Spinal cord (tissue), 10 donors: ENCODE measurements around the gene MAD2L2. TPM values are rescaled to one million over a fixed set of nuclear protein-coding genes. Genes with fewer than 3 reads are reported as not detected.
A peak's percentile ranks its signal among the peaks of the same experiment; 100 is the strongest.

Experiments used
- DNase-seq, 6 donors: peaks; one replicate each; pipeline versions ENCODE4 v3.0.0 to v3.0.0-alpha.2; 2013 to 2015; ENCODE audit warnings: low spot score in 6 of 6, low read depth in 4 of 6
- H3K27ac ChIP-seq: one replicate; pipeline ENCODE4 v1.5.1; 2013; ENCODE audit warnings: low read depth, low read length, control low read depth
- H3K27me3 ChIP-seq: one replicate; pipeline ENCODE4 v1.6.1; 2013; ENCODE audit warnings: low read length; ENCODE audit not compliant: control insufficient read depth, insufficient read depth
- H3K36me3 ChIP-seq: one replicate; pipeline ENCODE4 v1.6.1; 2013; ENCODE audit warnings: low read length; ENCODE audit not compliant: control insufficient read depth, insufficient read depth
- H3K4me1 ChIP-seq: one replicate; pipeline ENCODE4 v1.6.1; 2013; ENCODE audit warnings: low read length; ENCODE audit not compliant: control insufficient read depth, insufficient read depth
- H3K4me3 ChIP-seq: one replicate; pipeline ENCODE4 v1.5.1; 2013; ENCODE audit warnings: low read depth, low read length, control low read depth
- H3K9me3 ChIP-seq: one replicate; pipeline ENCODE4 v1.6.1; 2013; ENCODE audit warnings: low read length; ENCODE audit not compliant: control insufficient read depth, insufficient read depth
- WGBS: methylation state at CpG from one replicate; pipeline ENCODE4 v1.1.5; 2013; ENCODE audit warnings: missing lambda C conversion rate; ENCODE audit not compliant: insufficient coverage; 5-methylcytosine and 5-hydroxymethylcytosine counted together
- polyA plus RNA-seq, 2 donors: library from polyadenylated mRNA; unstranded; fragments of 120-200 nt; gene quantifications; one replicate each; pipeline ENCODE4 v1.2.1, GENCODE V29; 2013; ENCODE audit not compliant: insufficient read length in 2 of 2
- total RNA-seq, 2 donors: library from RNA; depleted of rRNA in 1 of 2; stranded (reverse); fragments of 120-200 nt in 1 of 2; fragments of >200 nt in 1 of 2; gene quantifications; one replicate each; pipeline versions ENCODE4 v1.2.3 to v1.2.4, GENCODE V29; 2013 to 2014
- donor health status: healthy.

MAD2L2 gene
- total and polyA plus RNA-seq, 4 donors: 27.3 to 70.8 (median 62.3) TPM

GRCh38 chr1:11721311-11721710, 40.4 kb upstream of the MAD2L2 start:
- no peaks in the 10 kb centered on the region for H3K27me3 ChIP-seq
- H3K36me3 ChIP-seq: peaks cover 4% of the 10 kb centered on the region
- no peak overlapping the region for H3K27ac ChIP-seq
- H3K4me3 ChIP-seq: no peak overlapping the region
- peaks cover 11% of the 10 kb centered on the region for H3K4me1 ChIP-seq
- no peaks in the 10 kb centered on the region for H3K9me3 ChIP-seq
- no peak for DNase-seq
- WGBS: 89% methylated on average over 4 of the region's 4 CpGs

GRCh38 chr1:11720525-11720924, 39.6 kb upstream of the MAD2L2 start:
- Histone ChIP-seq H3K36me3 (peaks cover 4% of the 10 kb centered on the region), H3K27ac (no peak overlapping the region), H3K9me3 (no peaks in the 10 kb centered on the region), H3K4me1 (peaks cover 11% of the 10 kb centered on the region), H3K4me3 (no peak overlapping the region), H3K27me3 (no peaks in the 10 kb centered on the region)
- DNase-seq: peak in 1 of 6 donors; percentile 60
- 72% methylated on average over 3 of the region's 4 CpGs for WGBS

- Histone ChIP-seq H3K9me3 (no peaks in the 10 kb centered on the region), H3K27ac (no peak overlapping the region), H3K4me3 (no peak overlapping the region), H3K4me1 (peaks cover 13% of the 10 kb centered on the region), H3K36me3 (peaks cover 4% of the 10 kb centered on the region), H3K27me3 (no peaks in the 10 kb centered on the region)
- 89% methylated on average over 11 of the region's 12 CpGs for WGBS
- no peak for DNase-seq
These were observed 39.1 kb upstream of the MAD2L2 start for GRCh38 chr1:11720033-11720376.

DNA sequence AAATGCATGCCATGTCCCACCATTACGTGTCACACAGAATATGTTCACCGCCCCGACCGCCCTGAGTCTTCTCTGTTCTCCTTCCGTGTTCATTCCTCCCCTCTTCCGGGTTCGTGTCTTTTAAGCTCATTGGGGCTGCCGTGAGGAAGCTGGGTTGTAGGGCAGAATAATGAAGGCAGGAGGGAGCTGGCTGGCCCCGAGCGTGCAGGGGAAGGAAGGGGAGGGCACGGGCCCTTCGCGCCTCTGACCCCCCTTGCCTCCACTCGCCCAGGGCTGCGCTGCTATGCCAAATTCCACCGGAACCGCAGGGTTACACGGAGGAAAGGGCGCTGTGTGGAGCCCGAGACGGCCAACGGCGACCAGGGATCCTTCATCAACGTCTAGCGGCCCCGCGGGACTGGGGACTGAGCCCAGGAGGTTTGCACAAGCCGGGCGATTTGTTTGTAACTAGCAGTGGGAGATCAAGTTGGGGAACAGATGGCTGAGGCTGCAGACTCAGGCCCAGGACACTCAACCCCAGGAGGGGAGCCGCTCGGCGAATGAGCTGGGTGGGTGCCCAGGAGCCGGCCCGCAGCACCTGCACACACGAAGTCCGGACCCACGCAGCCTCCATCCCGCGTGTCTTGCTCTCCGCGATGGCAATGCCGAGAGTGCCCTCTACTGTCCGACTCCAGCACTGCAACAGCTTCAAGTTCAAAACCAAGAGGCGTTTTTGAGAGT, 38.5 kb upstream of the MAD2L2 start:
- Histone ChIP-seq H3K4me1 (peaks cover 14% of the 10 kb centered on the region), H3K36me3 (peaks cover 9% of the 10 kb centered on the region), H3K9me3 (no peaks in the 10 kb centered on the region), H3K27me3 (no peaks in the 10 kb centered on the region), H3K27ac (no peak overlapping the region), H3K4me3 (peak overlapping the region; percentile 24)
- peak in 4 of 6 donors; percentile 58 to 93 (median 78) for DNase-seq
- WGBS: 10% methylated on average over 30 of the region's 44 CpGs

DNA sequence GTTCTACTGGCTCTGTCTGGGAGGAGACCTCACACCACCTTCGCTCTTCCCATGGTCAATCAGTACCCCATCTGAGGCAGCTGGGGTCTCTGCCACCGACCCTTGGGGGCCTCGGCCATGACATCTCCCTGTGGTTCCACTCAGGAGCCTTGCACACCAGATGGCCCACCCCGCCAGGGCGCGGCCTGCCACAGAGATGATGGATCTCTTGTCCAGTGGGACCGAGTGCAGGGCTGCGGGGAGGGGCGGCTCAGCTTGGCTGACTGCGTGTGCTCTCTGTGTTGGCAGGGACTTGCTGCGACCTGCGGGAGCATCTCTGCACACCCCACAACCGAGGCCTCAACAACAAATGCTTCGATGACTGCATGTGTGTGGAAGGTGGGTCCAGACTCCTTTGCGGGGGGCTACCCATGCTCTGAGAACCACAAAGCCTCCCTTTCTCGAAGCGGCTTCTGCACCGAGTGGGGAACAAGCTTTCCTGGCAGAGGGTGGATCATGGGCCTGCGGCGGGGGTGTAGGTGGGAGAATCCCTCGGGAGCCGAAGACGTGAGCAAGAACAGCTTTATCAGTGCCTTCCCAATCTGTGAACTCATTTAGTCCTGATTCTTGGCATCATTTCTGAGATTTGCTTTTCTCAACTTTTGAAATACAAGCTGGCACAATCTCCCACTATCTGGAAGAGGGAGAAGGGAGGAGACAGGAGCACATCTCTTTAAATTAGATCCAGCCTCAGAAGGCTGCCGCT, 34.1 kb upstream of the MAD2L2 start:
- peak in 2 of 6 donors; percentile 16 to 93 for DNase-seq
- H3K27ac ChIP-seq: no peak overlapping the region

GRCh38 chr1:11713095-11713494, 32.1 kb upstream of the MAD2L2 start:
- Histone ChIP-seq H3K27ac (no peak overlapping the region), H3K9me3 (no peaks in the 10 kb centered on the region), H3K4me3 (no peak overlapping the region), H3K36me3 (peaks cover 20% of the 10 kb centered on the region), H3K4me1 (peaks cover 7% of the 10 kb centered on the region), H3K27me3 (no peaks in the 10 kb centered on the region)
- 67% methylated on average over 10 of the region's 11 CpGs for WGBS
- no peak for DNase-seq

More for the DNA sequence above, 34.1 kb upstream of the MAD2L2 start:
- Histone ChIP-seq H3K36me3 (peaks cover 13% of the 10 kb centered on the region), H3K4me1 (peaks cover 15% of the 10 kb centered on the region), H3K9me3 (no peaks in the 10 kb centered on the region), H3K4me3 (no peak overlapping the region), H3K27me3 (no peaks in the 10 kb centered on the region)
- WGBS: 75% methylated on average over 19 of the region's 24 CpGs

- Histone ChIP-seq H3K9me3 (no peaks in the 10 kb centered on the region), H3K27me3 (no peaks in the 10 kb centered on the region), H3K27ac (no peak overlapping the region), H3K4me1 (peaks cover 15% of the 10 kb centered on the region), H3K36me3 (peaks cover 25% of the 10 kb centered on the region), H3K4me3 (no peak overlapping the region)
- WGBS: 100% methylated on average over 5 of the region's 8 CpGs
- DNase-seq: no peak
These were observed 31.3 kb upstream of the MAD2L2 start for GRCh38 chr1:11712285-11712684.

DNA sequence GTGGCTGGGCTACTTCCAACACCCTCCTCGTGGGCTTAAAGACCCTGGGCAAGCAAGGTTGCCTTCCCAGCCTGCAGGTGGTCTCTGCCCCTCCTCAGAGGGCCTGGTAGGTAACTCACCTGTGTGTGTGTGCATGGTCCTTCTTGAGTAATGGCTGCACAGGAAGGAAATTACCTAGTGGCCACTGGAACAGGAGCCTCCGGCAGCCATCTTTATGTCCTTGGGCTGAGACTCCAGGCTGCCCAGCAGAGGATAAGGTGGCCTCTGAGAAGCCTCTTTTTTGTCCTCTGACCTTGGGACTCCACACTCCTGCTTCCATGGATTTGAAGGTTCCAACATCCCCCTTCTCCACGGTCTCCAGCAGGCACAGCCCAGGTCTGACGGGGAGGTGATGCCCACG, 30.5 kb upstream of the MAD2L2 start:
- H3K4me3 ChIP-seq: no peak overlapping the region
- H3K9me3 ChIP-seq: no peaks in the 10 kb centered on the region
- H3K27me3 ChIP-seq: no peaks in the 10 kb centered on the region
- WGBS: 96% methylated on average over 2 of the region's 5 CpGs
- no peak overlapping the region for H3K27ac ChIP-seq
- DNase-seq: no peak
- H3K4me1 ChIP-seq: peaks cover 19% of the 10 kb centered on the region
- H3K36me3 ChIP-seq: peaks cover 29% of the 10 kb centered on the region

- H3K4me1 ChIP-seq: peaks cover 41% of the 10 kb centered on the region
- no peak overlapping the region for H3K4me3 ChIP-seq
- H3K27me3 ChIP-seq: no peaks in the 10 kb centered on the region
- WGBS: 91% methylated on average over 8 of the region's 11 CpGs
- no peaks in the 10 kb centered on the region for H3K9me3 ChIP-seq
- H3K27ac ChIP-seq: no peak overlapping the region
- no peak for DNase-seq
- peaks cover 26% of the 10 kb centered on the region for H3K36me3 ChIP-seq
These were observed 27.8 kb upstream of the MAD2L2 start for GRCh38 chr1:11708554-11709350.
